Endothelial cell of umbilical vein (primary cell): ENCODE results near the gene SUMF1. TPM values are rescaled to one million over a fixed set of nuclear protein-coding genes. Genes with fewer than 3 reads are reported as not detected.

ENCODE experiments used
- BruUV-seq: library from RNA; stranded (reverse); fragments of 400-500 nt; replicated peaks from 2 replicates; lab custom pipeline; 2021; lab: Mats Ljungman, UMichigan
- CTCF ChIA-PET: fragments of 300-600, 350-600 bp; sonication (Branson Sonifier 250); formaldehyde crosslinking; loops from one replicate; lab custom pipeline; 2021; ENCODE audit warnings: antibody characterized with exemption, inconsistent platforms; lab: Charles Lee
- POLR2A ChIA-PET: fragments of 300-600, 350-600 bp; sonication (Branson Sonifier 250); formaldehyde crosslinking; loops from one replicate; lab custom pipeline; 2021; ENCODE audit warnings: antibody characterized with exemption, inconsistent platforms; lab: Charles Lee
- DNase-seq: peaks from one replicate; pipeline ENCODE4 v3.0.0-alpha.2; 2011; ENCODE audit warnings: low read depth, low spot score
- FAIRE-seq: peaks from 2 replicates; lab custom pipeline; 2011; peaks lifted over from hg19 to GRCh38; lab: Jason Lieb, UNC
- H2AFZ ChIP-seq: 2 replicates; pipeline ENCODE4 v1.6.0; 2012; ENCODE audit warnings: low read depth, low read length, control low read depth, inconsistent platforms
- H3K27ac ChIP-seq: 2 replicates; pipeline ENCODE4 v1.5.1; 2011; ENCODE audit warnings: low read depth, mild to moderate bottlenecking, control low read depth, low read length, moderate library complexity; ENCODE audit not compliant: insufficient read depth
- H3K27me3 ChIP-seq, 2 experiments: 2 replicates each; pipeline versions ENCODE4 v1.6.0 to v1.6.1; 2011; ENCODE audit warnings: low read length in 2 of 2, mixed read lengths in 1 of 2; ENCODE audit not compliant: control insufficient read depth in 2 of 2, insufficient read depth in 2 of 2
- H3K36me3 ChIP-seq, 2 experiments: 2 replicates in 1 of 2; 3 replicates in 1 of 2; pipeline ENCODE4 v1.5.1; 2011; ENCODE audit warnings: low read length in 2 of 2, mild to moderate bottlenecking in 1 of 2, moderate library complexity in 1 of 2; ENCODE audit not compliant: control insufficient read depth in 2 of 2, insufficient read depth in 2 of 2; ENCODE audit errors: extremely low read depth in 1 of 2
- H3K4me1 ChIP-seq: 3 replicates; pipeline ENCODE4 v1.5.1; 2011; ENCODE audit warnings: mild to moderate bottlenecking, low read length; ENCODE audit not compliant: control insufficient read depth, insufficient read depth; ENCODE audit errors: extremely low read depth
- H3K4me2 ChIP-seq: 2 replicates; pipeline ENCODE4 v1.6.1; 2011; ENCODE audit warnings: low read length, control low read depth, mixed read lengths; ENCODE audit not compliant: insufficient read depth
- H3K4me3 ChIP-seq, 3 experiments: fragments of 200-600 bp in 1 of 3; sonication (generic), shearing (Covaris generic) in 1 of 3; replicated peaks in 1 of 3; 2 replicates each; pipeline ENCODE4 v1.5.1; 2011 to 2016; ENCODE audit warnings: control low read depth in 3 of 3, low read length in 3 of 3, mild to moderate bottlenecking in 2 of 3, inconsistent platforms in 1 of 3, low read depth in 1 of 3, moderate library complexity in 1 of 3; ENCODE audit not compliant: insufficient read depth in 1 of 3
- H3K79me2 ChIP-seq: 2 replicates; pipeline ENCODE4 v1.6.0; 2012; ENCODE audit warnings: low read length, inconsistent platforms; ENCODE audit not compliant: control insufficient read depth, insufficient read depth
- H3K9ac ChIP-seq: replicated peaks from 2 replicates; pipeline ENCODE3; 2011; ENCODE audit warnings: low read length, control low read depth; ENCODE audit not compliant: insufficient read depth; ENCODE audit errors: extremely low read depth
- H3K9me1 ChIP-seq: replicated peaks from 3 replicates; pipeline ENCODE4 v1.6.0; 2011; ENCODE audit warnings: mild to moderate bottlenecking, low read length; ENCODE audit not compliant: control insufficient read depth, insufficient read depth; ENCODE audit errors: extremely low read depth
- H3K9me3 ChIP-seq: replicated peaks from 2 replicates; pipeline ENCODE4 v1.5.1; 2012; ENCODE audit warnings: low read length, inconsistent platforms; ENCODE audit not compliant: control insufficient read depth, insufficient read depth
- H4K20me1 ChIP-seq: replicated peaks from 2 replicates; pipeline ENCODE3; 2011; ENCODE audit warnings: mild to moderate bottlenecking, low read length; ENCODE audit not compliant: control insufficient read depth, insufficient read depth; ENCODE audit errors: extremely low read depth
- CTCF ChIP-seq, 2 donors: IDR thresholded peaks; 1 replicate in 1 of 2; 2 replicates in 1 of 2; pipeline ENCODE4 v1.5.1; 2011; ENCODE audit warnings: low read length in 2 of 2, mild to moderate bottlenecking in 2 of 2, moderate library complexity in 2 of 2, control low read depth in 1 of 2, inconsistent platforms in 1 of 2, low read depth in 1 of 2; ENCODE audit not compliant: insufficient read depth in 1 of 2; ENCODE audit errors: extremely low read depth in 1 of 2
- EZH2 ChIP-seq: IDR thresholded peaks from 2 replicates; pipeline ENCODE4 v1.6.1; 2012; ENCODE audit warnings: borderline replicate concordance, low read depth, mild to moderate bottlenecking, moderate library complexity, low read length, inconsistent platforms; ENCODE audit not compliant: severe bottlenecking
- FOS ChIP-seq: IDR thresholded peaks from 2 replicates; pipeline ENCODE4 v1.6.1; 2011; ENCODE audit warnings: mild to moderate bottlenecking, low read length, moderate library complexity, borderline replicate concordance; ENCODE audit not compliant: insufficient read depth
- GATA2 ChIP-seq: IDR thresholded peaks from 2 replicates; pipeline ENCODE4 v1.7.0; 2011; ENCODE audit warnings: low read depth, mild to moderate bottlenecking, moderate library complexity, mixed read lengths, low read length; ENCODE audit not compliant: insufficient read length, insufficient read depth
- JUN ChIP-seq: IDR thresholded peaks from 2 replicates; pipeline ENCODE4 v1.6.1; 2011; ENCODE audit warnings: borderline replicate concordance, low read depth; ENCODE audit not compliant: insufficient read length, insufficient read depth
- MYC ChIP-seq: IDR thresholded peaks from one replicate; pipeline ENCODE4 v1.6.1; 2011; ENCODE audit warnings: mild to moderate bottlenecking, low read depth, low read length
- POLR2A ChIP-seq: IDR thresholded peaks from 2 replicates; pipeline ENCODE4 v1.6.1; 2012; ENCODE audit warnings: low read depth, mild to moderate bottlenecking, control low read depth, low read length
- POLR2AphosphoS5 ChIP-seq: IDR thresholded peaks from 2 replicates; pipeline ENCODE4 v1.6.1; 2012; ENCODE audit warnings: low read depth, mild to moderate bottlenecking, control low read depth, low read length, moderate library complexity; ENCODE audit not compliant: insufficient read depth
- dilution Hi-C: fragments of 300-500 bp; cut with MboI; formaldehyde crosslinking; loops from one replicate; pipeline ENCODE4 v1.15.0; 2019; ENCODE audit warnings: low sequenced_read_pairs; ENCODE audit not compliant: extremely low pct_ligation_motif_present
- intact Hi-C: fragments of 100-400 bp; cut with micrococcal nuclease; formaldehyde crosslinking; loops from one replicate; pipeline ENCODE4 v1.10.0; 2022
- polyA plus RNA-seq, 4 experiments: library from polyadenylated mRNA; depleted of rRNA in 3 of 4; stranded (reverse) in 3 of 4; unstranded in 1 of 4; fragments of >200 nt; gene quantifications; 2 replicates each; pipeline versions ENCODE4 v1.2.1 to v1.2.3, GENCODE V29; 2011 to 2012; ENCODE audit warnings: missing spikeins in 1 of 4
- total RNA-seq: library from RNA; stranded (reverse); gene quantifications from 2 replicates; pipeline ENCODE4 v1.2.3, GENCODE V29; 2021

SUMF1 gene
- total and polyA plus RNA-seq, 2 donors (not counting 3 experiments of a cell fraction or from before 2014, with no cell fraction given): 31.5 to 46.8 TPM

- Histone ChIP-seq H3K27ac (no peak overlapping the region), H3K9me3 (no peaks in the 10 kb centered on the region), H3K9ac (no peak overlapping the region), H3K4me2 (no peak overlapping the region), H3K36me3 (no peaks in the 10 kb centered on the region), H2AFZ (no peak overlapping the region), H3K9me1 (no peaks in the 10 kb centered on the region), H3K4me1 (no peaks in the 10 kb centered on the region), H4K20me1 (peaks cover 2% of the 10 kb centered on the region), H3K79me2 (no peaks in the 10 kb centered on the region), H3K4me3 (no peak overlapping the region), H3K27me3 (no peaks in the 10 kb centered on the region)
- intact Hi-C loops: no loop called here
- ChIA-PET CTCF (no interaction called here), POLR2A (no interaction called here)
- DNase-seq: no peak
- BruUV-seq: no TSS peak
- FAIRE-seq: no peak
- dilution Hi-C loops: no loop called here
- TF ChIP-seq POLR2AphosphoS5: no peak
- TF ChIP-seq JUN: no peak
- TF ChIP-seq CTCF (IDR thresholded peaks at IDR 0.05; ENCODE audit: extremely low read depth in 1 of 2, insufficient read depth in 1 of 2, low read depth in 1 of 2, low read length in 2 of 2): no peak
- no peak for TF ChIP-seq GATA2
- TF ChIP-seq POLR2A: no peak
- no peak for TF ChIP-seq FOS
- TF ChIP-seq MYC: no peak
- no peak for TF ChIP-seq EZH2
These were observed 91.2 kb downstream of the SUMF1 start for GRCh38 chr3:4375911-4376310.
